HCT116 (cell line): ENCODE data around the gene CTTN. TPM values are rescaled to one million over a fixed set of nuclear protein-coding genes. Genes with fewer than 3 reads are reported as not detected.

ENCODE experiments used
- ATAC-seq: fragments of 200-7000 bp; cut with Tn5 transposase; 2 replicates; pipeline ENCODE4 v1.9.1; 2020; ENCODE audit warnings: mild to moderate bottlenecking, moderate library complexity
- BruUV-seq: library from RNA; stranded (reverse); fragments of 400-500 nt; replicated peaks from 2 replicates; lab custom pipeline; 2021; lab: Mats Ljungman, UMichigan
- CTCF ChIA-PET: fragments of 300-600 bp; sonication (Branson Sonifier 250); formaldehyde crosslinking; loops from one replicate; lab custom pipeline; 2021; ENCODE audit warnings: antibody characterized with exemption; lab: Charles Lee
- POLR2A ChIA-PET: fragments of 300-600, 350-600 bp; sonication (Branson Sonifier 250); formaldehyde crosslinking; loops from one replicate; lab custom pipeline; 2021; ENCODE audit warnings: antibody characterized with exemption; lab: Charles Lee
- RAD21 ChIA-PET, 2 experiments: fragments of 300-600 bp; sonication (Branson Sonifier 250); formaldehyde crosslinking; loops; one replicate each; lab custom pipeline; 2023; ENCODE audit warnings: low total read pairs in 2 of 2; ENCODE audit not compliant: uncharacterized antibody in 2 of 2, unreplicated experiment in 2 of 2, low non-redundant PET in 1 of 2; lab: Charles Lee
- DNase-seq: peaks from one replicate; pipeline ENCODE4 v3.0.0-alpha.2; 2010; ENCODE audit warnings: low read depth, low spot score
- H2AFZ ChIP-seq: fragments of 200-600 bp; shearing (Covaris generic), sonication (generic); 2 replicates; pipeline ENCODE4 v1.6.1; 2017; ENCODE audit warnings: low read depth, mixed run types, mixed read lengths, antibody characterized with exemption, low read length; ENCODE audit not compliant: poor library complexity, severe bottlenecking
- H3K27ac ChIP-seq: 2 replicates; pipeline ENCODE4 v1.5.1; 2012; ENCODE audit warnings: low read depth, low read length
- H3K27me3 ChIP-seq: fragments of 200-600 bp; sonication (generic); 2 replicates; pipeline ENCODE4 v1.6.1; 2016; ENCODE audit warnings: mixed run types, low read length, mixed read lengths; ENCODE audit not compliant: insufficient read depth
- H3K36me3 ChIP-seq, 2 experiments: fragments of 200-500 bp in 1 of 2; fragments of 200-600 bp in 1 of 2; sonication (Bioruptor generic) in 1 of 2; sonication (generic) in 1 of 2; 2 replicates each; pipeline versions ENCODE4 v1.5.1 to v1.6.1; 2014 to 2016; ENCODE audit warnings: low read length in 2 of 2, inconsistent platforms in 1 of 2, mixed read lengths in 1 of 2, mixed run types in 1 of 2; ENCODE audit not compliant: insufficient read depth in 2 of 2, control insufficient read depth in 1 of 2
- H3K4me1 ChIP-seq, 2 experiments: fragments of 200-600 bp in 1 of 2; sonication (generic) in 1 of 2; 2 replicates each; pipeline versions ENCODE4 v1.5.1 to v1.6.1; 2012 to 2017; ENCODE audit warnings: low read length in 2 of 2, inconsistent platforms in 1 of 2, mild to moderate bottlenecking in 1 of 2, mixed read lengths in 1 of 2, mixed run types in 1 of 2, moderate library complexity in 1 of 2; ENCODE audit not compliant: insufficient read depth in 2 of 2, control insufficient read depth in 1 of 2
- H3K4me2 ChIP-seq: fragments of 200-600 bp; sonication (generic); 2 replicates; pipeline ENCODE4 v1.6.1; 2017; ENCODE audit warnings: mixed run types, low read length, mixed read lengths
- H3K4me3 ChIP-seq, 2 experiments: fragments of 200-600 bp in 1 of 2; sonication (generic) in 1 of 2; replicated peaks in 1 of 2; 2 replicates each; pipeline ENCODE4 v1.5.1; 2011 to 2016; ENCODE audit warnings: low read length in 2 of 2, control low read depth in 1 of 2, low read depth in 1 of 2, mild to moderate bottlenecking in 1 of 2, mixed read lengths in 1 of 2, mixed run types in 1 of 2
- H3K79me2 ChIP-seq: fragments of 200-600 bp; sonication (generic); 2 replicates; pipeline ENCODE4 v1.6.1; 2017; ENCODE audit warnings: mild to moderate bottlenecking, mixed run types, low read length, moderate library complexity, mixed read lengths; ENCODE audit not compliant: insufficient read depth
- H3K9ac ChIP-seq: fragments of 200-600 bp; sonication (generic); 2 replicates; pipeline ENCODE4 v1.6.1; 2016; ENCODE audit warnings: low read length, mixed read lengths
- H3K9me2 ChIP-seq: fragments of 200-600 bp; sonication (generic), shearing (Covaris generic); 2 replicates; pipeline ENCODE4 v1.6.1; 2017; ENCODE audit warnings: mixed run types, mild to moderate bottlenecking, moderate library complexity; ENCODE audit not compliant: insufficient read depth
- H3K9me3 ChIP-seq, 2 experiments: fragments of 200-500 bp in 1 of 2; fragments of 200-600 bp in 1 of 2; sonication (Bioruptor generic) in 1 of 2; sonication (generic) in 1 of 2; 2 replicates each; pipeline ENCODE4 v1.6.1; 2014 to 2017; ENCODE audit warnings: low read length in 2 of 2, mixed read lengths in 2 of 2, inconsistent platforms in 1 of 2, low read depth in 1 of 2, mild to moderate bottlenecking in 1 of 2, mixed run types in 1 of 2, moderate library complexity in 1 of 2; ENCODE audit not compliant: control insufficient read depth in 1 of 2, insufficient read depth in 1 of 2
- H4K20me1 ChIP-seq: fragments of 200-600 bp; sonication (generic), shearing (Covaris generic); 2 replicates; pipeline ENCODE4 v1.6.1; 2017; ENCODE audit warnings: mixed run types, mild to moderate bottlenecking, moderate library complexity; ENCODE audit not compliant: insufficient read depth
- EGR1 ChIP-seq: IDR thresholded peaks from 2 replicates; pipeline ENCODE4 v1.6.1; 2012; ENCODE audit warnings: low read depth
- EZH2phosphoT487 ChIP-seq: fragments of 200-600 bp; IDR thresholded peaks from 2 replicates; pipeline ENCODE4 v1.6.1; 2018; ENCODE audit warnings: antibody characterized with exemption, borderline replicate concordance
- FOSL1 ChIP-seq: IDR thresholded peaks from 2 replicates; pipeline ENCODE4 v1.6.1; 2012; ENCODE audit warnings: low read depth
- MAX ChIP-seq: IDR thresholded peaks from 2 replicates; pipeline ENCODE4 v1.6.1; 2012
- POLR2AphosphoS5 ChIP-seq: IDR thresholded peaks from 2 replicates; pipeline ENCODE4 v1.6.1; 2011; ENCODE audit warnings: mild to moderate bottlenecking, low read depth, low read length, moderate library complexity
- RAD21 ChIP-seq: IDR thresholded peaks from 2 replicates; pipeline ENCODE4 v1.6.1; 2012; ENCODE audit warnings: low read depth, mild to moderate bottlenecking
- REST ChIP-seq: IDR thresholded peaks from 2 replicates; pipeline ENCODE4 v1.6.1; 2012; ENCODE audit warnings: low read depth
- SIN3A ChIP-seq: IDR thresholded peaks from 2 replicates; pipeline ENCODE4 v1.6.1; 2012; ENCODE audit warnings: low read depth
- SP1 ChIP-seq: IDR thresholded peaks from 2 replicates; pipeline ENCODE4 v1.6.1; 2012; ENCODE audit warnings: low read depth
- SRF ChIP-seq: IDR thresholded peaks from 2 replicates; pipeline ENCODE4 v1.6.1; 2012; ENCODE audit warnings: low read depth
- TCF7L2 ChIP-seq: IDR thresholded peaks from 2 replicates; pipeline ENCODE4 v1.7.0; 2011; ENCODE audit warnings: borderline replicate concordance, inconsistent platforms; ENCODE audit not compliant: insufficient read depth, insufficient read length; ENCODE audit errors: extremely low read depth
- YY1 ChIP-seq: IDR thresholded peaks from 2 replicates; pipeline ENCODE4 v1.6.1; 2011; ENCODE audit warnings: low read length, low read depth, moderate library complexity, mild to moderate bottlenecking; ENCODE audit not compliant: insufficient replicate concordance; ENCODE audit errors: extremely low read depth
- intact Hi-C: fragments of 100-400 bp; cut with micrococcal nuclease; formaldehyde crosslinking; loops from 2 replicates; pipeline ENCODE4 v1.10.0; 2022
- total RNA-seq: library from RNA; stranded (reverse); gene quantifications from one replicate; pipeline ENCODE4 v1.2.1, GENCODE V29; 2021; ENCODE audit not compliant: unreplicated experiment

CTTN gene
- total RNA-seq, 1 experiment from 2014 or later: 249 TPM

- H3K4me1 ChIP-seq: no peaks in the 10 kb centered on the region
- no peaks in the 10 kb centered on the region for H3K27me3 ChIP-seq
- no peak overlapping the region for H3K27ac ChIP-seq
- no peaks in the 10 kb centered on the region for H3K79me2 ChIP-seq
- no peaks in the 10 kb centered on the region for H3K9me2 ChIP-seq
- DNase-seq (no peak), ATAC-seq (no peak)
- no TSS peak for BruUV-seq
- intact Hi-C loops: no loop called here
- POLR2A ChIA-PET: no interaction called here
- H3K9me3 ChIP-seq: no peaks in the 10 kb centered on the region
- no peaks in the 10 kb centered on the region for H3K36me3 ChIP-seq
- RAD21 ChIA-PET: no interaction called here
- no peak overlapping the region for H3K4me2 ChIP-seq
- CTCF ChIA-PET: no interaction called here
- no peak overlapping the region for H3K4me3 ChIP-seq
- H4K20me1 ChIP-seq: no peaks in the 10 kb centered on the region
- H3K9ac ChIP-seq: no peak overlapping the region
- TF ChIP-seq YY1 (no peak), REST (no peak), SRF (no peak), EZH2phosphoT487 (no peak), SP1 (no peak), MAX (no peak)
- H2AFZ ChIP-seq: no peak overlapping the region
Measured at GRCh38 chr11:70466154-70466553, 67.8 kb downstream of the CTTN start.

- H3K4me3 ChIP-seq: no peak overlapping the region
- no peak overlapping the region for H3K4me2 ChIP-seq
- H3K27me3 ChIP-seq: no peaks in the 10 kb centered on the region
- no peaks in the 10 kb centered on the region for H3K79me2 ChIP-seq
- no TSS peak for BruUV-seq
- no peaks in the 10 kb centered on the region for H3K36me3 ChIP-seq
- H3K9me3 ChIP-seq: no peaks in the 10 kb centered on the region
- intact Hi-C loops: no loop called here
- ATAC-seq (no peak), DNase-seq (no peak)
- no peak overlapping the region for H2AFZ ChIP-seq
- H3K9me2 ChIP-seq: no peaks in the 10 kb centered on the region
- H3K9ac ChIP-seq: no peak overlapping the region
- H3K27ac ChIP-seq: no peak overlapping the region
- H4K20me1 ChIP-seq: no peaks in the 10 kb centered on the region
- ChIA-PET CTCF (interaction anchor here (1.8 to 5.5 kb wide), 2 partner anchors 15 to 289 kb away, joined by 12 to 21 read pairs; no protein-coding TSS in a partner anchor), POLR2A (no interaction called here), RAD21 (no interaction called here)
- no peaks in the 10 kb centered on the region for H3K4me1 ChIP-seq
- TF ChIP-seq EGR1 (no peak), FOSL1 (no peak), EZH2phosphoT487 (no peak), SIN3A (no peak), REST (no peak), RAD21 (no peak), YY1 (no peak), MAX (no peak), TCF7L2 (no peak), SP1 (no peak), POLR2AphosphoS5 (no peak), SRF (no peak)
Measured at GRCh38 chr11:70466596-70466995, 68.3 kb downstream of the CTTN start.
